Measurements from ENCODE around the gene CYP2D6. TPM values are rescaled to one million over a fixed set of nuclear protein-coding genes. Genes with fewer than 3 reads are reported as not detected.
A peak's percentile ranks its signal among the peaks of the same experiment; 100 is the strongest.
"Not testable (repeated sequence)": the region's sequence is repeated elsewhere in the genome, so short reads cannot be mapped to it uniquely, and the experiment has no call there.

Gene CYP2D6
- total and polyA plus RNA-seq, 10 of the 15 experiments (the other 5 are each of a cell fraction or from before 2014, with no cell fraction given) = 0.08 to 1.4 (median 0.39) TPM

DNA sequence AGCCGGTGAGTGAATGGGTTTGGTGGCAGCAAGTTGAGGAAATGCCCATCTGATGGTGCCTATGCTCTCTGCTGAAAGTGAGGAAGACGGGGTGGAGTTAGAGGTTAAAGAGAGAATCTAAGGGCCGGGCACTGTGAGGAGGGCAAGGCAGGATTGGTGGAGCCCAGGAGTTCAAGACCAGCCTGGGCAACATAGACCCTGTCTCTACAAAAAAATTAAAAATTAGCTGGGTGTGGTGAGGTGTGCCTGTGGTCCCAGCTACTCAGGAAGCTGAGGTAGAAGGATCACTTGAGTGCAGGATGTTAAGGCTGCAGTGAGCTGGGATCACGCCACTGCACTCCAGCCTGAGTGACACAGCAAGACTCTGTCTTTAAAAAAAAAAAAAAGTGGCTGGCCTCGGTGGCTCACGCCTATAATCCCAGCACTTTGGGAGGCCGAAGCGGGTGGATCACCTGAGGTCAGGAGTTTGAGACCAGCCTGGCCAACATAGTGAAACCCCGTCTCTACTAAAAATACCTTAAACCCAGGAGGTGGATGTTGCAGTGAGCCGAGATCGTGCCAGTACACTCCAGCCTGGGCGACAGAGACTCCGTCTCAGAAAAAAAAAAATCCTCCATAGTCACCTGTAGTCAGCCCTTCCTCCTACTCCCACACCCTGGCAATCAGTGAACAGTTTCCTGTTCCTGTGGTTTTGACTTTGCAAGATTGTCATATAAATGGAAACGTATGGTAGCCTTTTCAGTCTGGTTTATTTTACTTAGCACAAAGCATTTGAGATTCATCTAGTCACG, 10.2 kb downstream of the CYP2D6 start:
- H3K36me3 ChIP-seq (ENCODE audit: control insufficient read depth in 2 of 2, insufficient read depth in 2 of 2, low read length in 1 of 2); H4K20me1 ChIP-seq (ENCODE audit: control insufficient read depth, insufficient read depth); in situ Hi-C loops (cut with MboI); BruUV-seq (replicated peaks); FAIRE-seq; intact Hi-C loops (cut with micrococcal nuclease; ENCODE audit: unreplicated experiment); H3K9ac ChIP-seq (ENCODE audit: control insufficient read depth, insufficient read depth, low read length); CTCF ChIA-PET; H3K4me1 ChIP-seq (ENCODE audit: control insufficient read depth, insufficient read depth, low read length); H3K79me2 ChIP-seq (ENCODE audit: control insufficient read depth, insufficient read depth, low read length); H3K27me3 ChIP-seq (replicated peaks in 1 of 2; ENCODE audit: control insufficient read depth in 2 of 2, insufficient read depth in 2 of 2, low read length in 1 of 2); RAD21 ChIA-PET (ENCODE audit: unreplicated experiment); POLR2A ChIA-PET; H3K9me3 ChIP-seq (replicated peaks; ENCODE audit: control insufficient read depth, insufficient read depth, low read length): not testable (repeated sequence)
- TF ChIP-seq ETV6 (conservative IDR thresholded peaks at IDR 0.05 in 1 of 2, IDR thresholded peaks at IDR 0.05 in 1 of 2; ENCODE audit: borderline replicate concordance in 1 of 2, low read depth in 1 of 2) (peak in 1 of 2 experiments; percentile 66; a peak in 2 of 4 replicates), EGR1 (IDR thresholded peaks at IDR 0.05; ENCODE audit: borderline replicate concordance in 1 of 2, low read depth in 2 of 2, low read length in 2 of 2) (peak in 1 of 2 experiments; percentile 46; a peak in 1 of 3 replicates), RUNX3 (IDR thresholded peaks at IDR 0.05; ENCODE audit: low read length) (peak; percentile 84), GABPA (IDR thresholded peaks at IDR 0.05; ENCODE audit: low read depth) (0 out of 2 replicates have a peak, but pooled peaks have one; percentile 29)
- Histone ChIP-seq H3K4me2 (ENCODE audit: control insufficient read depth, insufficient read depth) (peak overlapping the region; percentile 11), H2AFZ (ENCODE audit: control insufficient read depth, low read depth, low read length) (peak overlapping the region; percentile 17), H3K27ac (ENCODE audit: control insufficient read depth, insufficient read depth) (peak overlapping the region; percentile 6; the same call in 1 of the 2 replicates), H3K4me3 (0 out of 2 replicates have a peak overlapping the region, but pooled peaks have one; percentile 0)
- DNase-seq (ENCODE audit: low read depth, low spot score) (peak; percentile 37), ATAC-seq (peak; percentile 58)
- 5% methylated on average over 15 of the region's 15 CpGs for WGBS (ENCODE audit: insufficient coverage, insufficient replicate concordance, low lambda C conversion rate, missing lambda C conversion rate)
- SMC1A ChIA-PET (ENCODE audit: uncharacterized antibody, unreplicated experiment) = interaction anchor here (0.5 to 1.1 kb wide), 2 partner anchors 27 to 371 kb away, joined by 3 read pairs; no protein-coding TSS in a partner anchor

Data from GM12878 (cell line).